Body of pancreas (tissue), 4 donors: ENCODE results near the gene CTPS2.

Source experiments
- POLR2A ChIP-seq, 3 donors: fragments of 450-650 bp; IDR thresholded peaks; one replicate each; pipeline ENCODE4 v1.6.1; 2016; ENCODE audit warnings: antibody characterized with exemption in 3 of 3, mild to moderate bottlenecking in 2 of 3
- TF ChIP-seq, protein P1 (sequence below), 7 experiments: fragments of 450-650 bp in 4 of 7; fragments of 200-600 bp in 3 of 7; sonication (generic) in 3 of 7; IDR thresholded peaks; one replicate each; pipeline ENCODE4 v1.5.1; 2016 to 2019; ENCODE audit warnings: antibody characterized with exemption in 7 of 7

DNA sequence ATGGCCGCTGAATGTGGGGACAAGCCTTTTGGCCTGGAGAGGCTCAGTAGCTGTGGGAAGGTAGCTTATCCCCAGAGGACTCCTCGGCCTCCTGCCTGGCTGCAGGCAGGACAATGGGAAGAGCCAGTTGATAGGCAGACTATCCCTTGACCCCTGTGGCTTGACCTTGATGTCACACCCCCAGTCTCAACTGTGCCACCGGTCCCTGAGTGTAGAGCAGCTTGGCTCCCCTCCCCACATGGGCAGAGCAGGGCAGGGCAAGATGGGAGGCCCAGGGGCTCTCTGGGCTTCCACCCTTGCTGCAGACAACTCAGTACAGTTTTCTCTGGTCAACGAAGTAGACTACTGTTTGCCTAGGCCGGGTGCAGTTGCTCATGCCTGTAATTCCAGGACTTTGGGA lies 32.6 kb upstream of the CTPS2 start:
- TF ChIP-seq, protein P1, sequence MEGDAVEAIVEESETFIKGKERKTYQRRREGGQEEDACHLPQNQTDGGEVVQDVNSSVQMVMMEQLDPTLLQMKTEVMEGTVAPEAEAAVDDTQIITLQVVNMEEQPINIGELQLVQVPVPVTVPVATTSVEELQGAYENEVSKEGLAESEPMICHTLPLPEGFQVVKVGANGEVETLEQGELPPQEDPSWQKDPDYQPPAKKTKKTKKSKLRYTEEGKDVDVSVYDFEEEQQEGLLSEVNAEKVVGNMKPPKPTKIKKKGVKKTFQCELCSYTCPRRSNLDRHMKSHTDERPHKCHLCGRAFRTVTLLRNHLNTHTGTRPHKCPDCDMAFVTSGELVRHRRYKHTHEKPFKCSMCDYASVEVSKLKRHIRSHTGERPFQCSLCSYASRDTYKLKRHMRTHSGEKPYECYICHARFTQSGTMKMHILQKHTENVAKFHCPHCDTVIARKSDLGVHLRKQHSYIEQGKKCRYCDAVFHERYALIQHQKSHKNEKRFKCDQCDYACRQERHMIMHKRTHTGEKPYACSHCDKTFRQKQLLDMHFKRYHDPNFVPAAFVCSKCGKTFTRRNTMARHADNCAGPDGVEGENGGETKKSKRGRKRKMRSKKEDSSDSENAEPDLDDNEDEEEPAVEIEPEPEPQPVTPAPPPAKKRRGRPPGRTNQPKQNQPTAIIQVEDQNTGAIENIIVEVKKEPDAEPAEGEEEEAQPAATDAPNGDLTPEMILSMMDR (IDR thresholded peaks at IDR 0.05) = no peak
- no peak for TF ChIP-seq POLR2A (IDR thresholded peaks at IDR 0.05)
